HG03108 (cell line): ENCODE data around the gene CHAT.

Source experiments
- ATAC-seq: cut with Tn5 transposase; IDR thresholded peaks from one replicate; pipeline ENCODE4 v1.9.1; 2021; ENCODE audit warnings: moderate library complexity; ENCODE audit not compliant: unreplicated experiment

Gene CHAT

DNA sequence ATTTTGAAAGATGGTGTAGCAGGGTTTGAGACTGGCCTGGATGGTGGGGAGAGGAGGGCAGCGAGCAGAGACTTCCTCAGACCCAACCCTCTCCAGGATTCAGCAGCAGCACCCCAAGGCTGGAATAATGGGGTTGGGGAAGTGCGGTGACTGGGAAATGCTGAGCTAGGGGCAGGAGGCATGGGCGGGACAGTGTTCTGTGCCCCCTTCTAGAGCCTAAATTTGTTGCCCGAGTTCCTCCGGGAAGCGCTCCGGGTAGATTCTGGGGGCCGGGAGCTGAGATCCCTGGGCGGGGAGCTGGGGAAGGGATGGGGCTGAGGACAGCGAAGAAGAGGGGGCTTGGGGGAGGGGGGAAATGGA lies at the start of gene CHAT:
TSS of gene CHAT (plus strand) at position 156 of the 360 bp plus-strand sequence. CDS start at position 309, 153 bp downstream.
- ATAC-seq, result no peak

DNA sequence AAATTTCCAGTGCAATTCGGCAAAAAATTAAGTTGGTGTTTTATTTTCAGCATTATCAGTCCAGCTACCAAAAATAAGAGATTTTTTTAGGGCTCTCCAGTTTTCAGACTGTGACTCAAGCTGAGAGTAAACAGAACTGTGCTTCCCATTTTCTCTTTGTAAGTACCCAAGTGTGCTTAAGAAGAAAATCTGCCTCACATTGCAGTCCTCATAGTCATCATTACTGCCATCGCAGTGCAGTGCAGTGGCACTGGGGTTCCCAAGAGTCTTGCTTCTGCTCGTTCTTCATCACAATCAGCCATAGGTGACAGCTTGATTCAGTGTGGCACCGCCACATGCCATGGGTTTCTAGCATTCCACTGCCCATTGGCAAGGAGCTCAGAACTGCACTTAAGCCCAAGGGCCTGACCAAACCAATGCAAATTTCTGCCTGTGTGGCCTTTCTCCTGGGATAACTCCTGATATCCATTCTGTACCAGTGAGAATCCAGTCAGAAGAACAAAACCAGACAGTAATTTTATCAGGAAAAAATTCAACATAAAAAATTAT lies 49.3 kb upstream of the CHAT start:
- no peak for ATAC-seq

DNA sequence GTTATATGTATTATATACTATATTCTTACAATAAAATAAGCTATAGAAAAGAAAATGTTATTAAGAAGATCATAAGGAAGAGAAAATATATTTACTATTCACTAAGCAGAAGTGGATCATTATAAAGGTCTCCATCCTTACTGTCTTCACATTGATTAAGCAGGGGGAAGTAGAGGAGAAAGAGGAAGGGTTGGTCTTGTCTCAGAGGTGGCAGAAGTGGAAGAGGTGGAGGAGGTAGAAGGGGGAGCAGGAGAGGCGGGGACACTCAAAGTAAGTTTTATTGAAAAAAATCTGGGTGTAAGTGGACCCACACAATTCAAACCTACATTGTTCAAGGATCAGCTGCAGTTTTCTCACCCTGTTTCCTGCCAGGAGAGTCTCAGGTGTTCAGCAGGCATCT lies 46.0 kb upstream of the CHAT start:
- ATAC-seq, result no peak

DNA sequence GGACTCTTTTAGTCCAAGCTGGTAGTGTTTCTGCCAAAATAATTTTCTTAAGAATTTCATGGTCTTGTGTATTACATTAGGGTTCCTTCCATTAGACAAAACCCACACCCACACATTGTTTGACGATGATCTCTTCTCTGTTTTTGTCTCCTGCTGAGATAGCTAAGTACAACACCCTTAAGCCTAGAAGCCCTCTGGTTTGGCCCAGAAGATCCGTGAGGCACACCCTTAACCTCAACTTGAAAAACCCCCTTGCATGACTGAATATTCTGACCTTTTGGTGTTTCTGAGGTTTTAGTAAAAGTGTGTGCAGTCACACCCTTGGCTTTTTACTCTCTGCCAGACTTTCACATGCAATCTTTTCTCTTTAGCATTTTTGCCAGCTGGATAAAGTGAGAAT lies 45.6 kb upstream of the CHAT start:
- ATAC-seq, result peak; percentile 54

DNA sequence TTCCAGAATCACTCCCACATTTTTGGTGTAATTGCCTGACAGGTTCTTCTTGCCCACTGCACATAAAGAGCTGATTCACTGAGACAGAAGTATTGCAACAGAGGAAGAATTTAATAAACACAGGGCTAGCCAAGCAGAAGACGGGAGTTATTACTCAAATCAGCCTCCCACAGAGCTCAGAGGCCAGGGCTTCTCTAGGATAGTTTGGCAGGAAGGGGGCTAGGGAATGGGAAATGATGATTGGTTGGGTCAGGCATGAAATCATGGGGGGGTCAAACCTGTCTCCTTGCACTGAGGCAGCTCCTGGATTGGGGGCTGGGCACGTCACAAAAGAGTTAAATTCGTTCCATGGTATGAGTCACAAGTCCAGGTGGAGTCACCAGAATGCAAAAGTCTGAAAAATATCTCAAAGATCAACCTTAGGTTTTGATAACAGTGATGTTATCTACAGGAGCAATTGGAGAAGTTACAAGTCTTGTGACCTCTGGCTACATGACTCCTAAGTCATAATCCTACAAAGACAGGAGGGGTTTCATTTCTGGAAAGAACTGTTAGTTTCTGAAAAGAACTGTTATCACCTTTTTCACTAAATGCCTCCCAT lies 44.7 kb upstream of the CHAT start:
- ATAC-seq, result no peak

DNA sequence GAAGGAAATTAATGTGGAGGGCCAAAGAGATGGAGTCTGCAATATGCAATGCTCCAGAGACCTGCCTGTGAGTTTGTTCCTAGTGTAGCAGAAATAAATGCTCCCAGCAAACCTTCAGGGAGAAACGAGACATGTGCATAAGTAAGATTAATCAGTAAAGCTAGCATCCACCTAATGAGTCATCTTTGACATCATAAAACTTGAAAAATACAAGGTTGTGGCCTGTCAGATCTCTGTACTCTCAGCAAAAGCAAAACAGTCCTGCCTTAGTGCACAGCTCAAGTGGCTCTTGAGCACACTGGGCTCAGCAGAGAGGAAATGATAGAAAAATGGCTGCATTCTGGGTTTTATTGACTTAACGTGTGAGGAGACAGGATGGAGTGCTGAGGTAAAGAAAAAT lies 42.4 kb upstream of the CHAT start:
- no peak for ATAC-seq

DNA sequence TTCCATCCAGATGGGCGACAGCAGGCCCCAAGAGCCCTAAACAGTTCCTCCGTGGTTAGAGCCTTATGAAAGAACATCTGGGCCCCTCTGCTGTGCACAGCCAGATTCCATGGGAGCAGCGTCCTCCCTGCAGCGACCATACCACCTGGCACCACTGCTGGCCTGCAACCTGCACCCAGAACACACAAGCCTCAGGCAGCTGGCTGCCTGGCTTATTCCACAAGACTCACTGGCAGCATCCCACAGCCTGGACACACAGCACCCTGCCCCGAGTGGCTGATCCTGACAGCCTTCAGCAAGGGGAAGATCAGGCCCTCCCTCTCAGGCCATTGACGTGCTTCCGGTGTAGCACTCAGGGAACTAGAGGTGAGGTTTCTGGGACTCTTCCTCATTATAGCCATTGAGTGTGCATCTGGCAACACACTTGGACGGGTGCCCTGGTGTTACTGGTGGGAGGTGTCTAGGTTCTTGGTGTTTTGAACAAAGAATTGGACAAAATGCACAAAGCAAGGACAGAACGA lies 41.2 kb upstream of the CHAT start:
- ATAC-seq, result no peak

DNA sequence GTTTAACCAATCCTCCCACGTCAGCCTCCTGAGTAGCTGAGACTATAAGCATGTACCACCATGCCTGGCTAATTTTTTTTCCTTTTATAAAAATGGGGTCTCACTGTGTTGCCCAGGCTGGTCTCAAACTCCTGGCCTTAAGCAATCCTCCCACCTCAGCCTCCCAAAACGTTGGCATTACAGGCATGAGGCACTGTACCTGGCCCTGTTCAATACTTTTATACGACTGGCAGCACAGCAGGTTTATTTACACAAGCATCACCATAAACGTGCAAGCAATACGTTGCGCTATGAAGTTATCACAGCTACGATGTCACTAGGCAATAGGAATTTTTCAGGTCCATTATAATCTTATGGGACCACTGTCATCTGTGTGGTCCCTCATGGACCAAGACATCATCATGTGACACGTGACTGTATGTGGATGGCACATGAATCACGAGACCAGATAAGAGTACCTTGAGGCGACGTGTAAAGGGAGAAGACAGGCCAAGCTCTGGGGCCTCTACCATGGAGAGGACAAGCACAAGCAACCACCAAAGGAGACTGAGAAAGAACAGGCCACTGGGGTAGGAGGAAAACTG lies 38.3 kb upstream of the CHAT start:
- ATAC-seq, result no peak

DNA sequence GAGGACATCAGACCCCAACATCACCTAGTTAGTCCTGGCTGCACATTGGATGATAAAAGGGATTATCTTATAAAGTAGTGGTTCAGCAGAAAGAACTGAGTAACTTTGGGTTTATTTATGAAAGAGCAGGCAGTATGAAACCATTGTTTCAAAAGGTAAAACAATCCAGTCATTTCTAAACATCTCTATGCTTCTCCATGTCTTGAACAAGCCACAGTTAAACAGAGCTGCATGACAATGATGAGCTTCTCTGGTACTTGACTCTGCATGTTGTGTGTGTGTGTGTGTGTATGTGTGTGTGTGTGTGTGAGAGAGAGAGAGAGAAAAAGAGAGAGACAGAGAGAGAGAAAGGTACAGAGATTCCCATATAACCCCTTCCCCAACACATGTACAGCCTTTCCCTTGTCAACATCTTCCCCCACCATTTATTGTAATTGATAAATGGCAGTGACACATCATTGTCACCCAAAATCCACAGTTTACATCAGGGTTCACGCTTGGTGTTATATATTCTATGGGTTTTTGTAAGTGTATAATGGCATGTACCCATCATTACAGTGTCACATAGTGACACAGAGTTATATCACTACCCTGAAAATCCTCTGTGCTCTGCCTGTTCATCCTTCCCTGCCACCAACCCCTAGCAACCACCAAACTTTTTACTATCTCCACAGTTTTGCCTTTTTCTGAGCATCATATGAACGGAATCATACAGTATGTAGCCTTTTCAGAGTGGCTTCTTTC lies 36.5 kb upstream of the CHAT start:
- no peak for ATAC-seq

DNA sequence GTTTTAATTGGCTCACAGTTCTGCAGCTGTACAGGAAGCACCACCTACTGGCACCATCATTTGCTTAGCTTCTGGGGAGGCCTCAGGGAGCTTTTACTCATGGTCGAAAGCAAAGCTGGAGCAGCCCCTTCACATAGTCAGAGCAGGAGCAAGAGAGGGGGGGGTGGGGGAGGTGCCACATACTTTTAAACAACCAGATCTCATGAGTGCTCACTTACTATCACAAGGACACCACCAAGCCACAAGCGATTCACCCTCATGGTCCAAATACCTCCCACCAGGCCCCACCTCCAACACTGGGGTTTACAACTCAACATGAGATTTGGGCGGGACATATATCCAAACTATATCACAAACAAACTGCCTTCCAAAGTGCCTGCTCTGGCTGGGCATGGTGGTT lies 35.4 kb upstream of the CHAT start:
- no peak for ATAC-seq

DNA sequence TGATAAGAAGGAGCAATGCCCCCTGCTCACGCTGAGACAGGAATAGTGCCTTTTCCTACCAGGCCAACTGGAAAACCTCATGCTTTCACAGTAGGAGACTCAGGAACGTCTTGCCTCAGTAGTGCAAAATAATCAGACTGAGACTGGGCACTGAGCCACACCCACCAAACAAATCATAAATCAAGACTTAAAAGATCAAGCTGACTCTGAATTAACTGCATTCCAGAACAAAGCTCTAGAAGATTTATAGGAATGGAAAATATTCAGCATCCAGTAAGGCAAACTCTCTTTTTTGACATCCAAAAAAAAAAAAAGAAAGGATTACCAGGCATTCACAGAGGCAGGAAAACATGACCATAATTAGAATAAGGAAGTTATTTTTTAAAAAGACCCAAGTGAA lies 34.2 kb upstream of the CHAT start:
- no peak for ATAC-seq

DNA sequence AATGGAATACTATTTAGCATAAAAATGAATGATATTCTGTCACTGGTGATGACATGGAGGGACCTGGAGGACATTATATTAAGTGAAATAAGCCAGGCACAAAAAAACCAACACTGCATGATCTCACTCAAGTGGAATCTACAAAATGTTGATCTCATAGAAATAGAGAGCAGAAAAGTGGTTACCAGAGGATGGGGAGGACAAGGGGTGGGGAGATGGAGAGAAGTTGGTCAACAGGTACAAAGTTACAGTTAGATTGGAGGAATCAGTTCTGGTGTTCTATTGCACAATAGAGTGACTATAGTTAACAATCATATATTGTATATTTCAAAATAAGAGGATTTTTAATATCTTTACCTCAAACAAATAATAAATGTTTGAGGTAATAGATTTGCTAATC lies 28.4 kb upstream of the CHAT start:
- no peak for ATAC-seq

DNA sequence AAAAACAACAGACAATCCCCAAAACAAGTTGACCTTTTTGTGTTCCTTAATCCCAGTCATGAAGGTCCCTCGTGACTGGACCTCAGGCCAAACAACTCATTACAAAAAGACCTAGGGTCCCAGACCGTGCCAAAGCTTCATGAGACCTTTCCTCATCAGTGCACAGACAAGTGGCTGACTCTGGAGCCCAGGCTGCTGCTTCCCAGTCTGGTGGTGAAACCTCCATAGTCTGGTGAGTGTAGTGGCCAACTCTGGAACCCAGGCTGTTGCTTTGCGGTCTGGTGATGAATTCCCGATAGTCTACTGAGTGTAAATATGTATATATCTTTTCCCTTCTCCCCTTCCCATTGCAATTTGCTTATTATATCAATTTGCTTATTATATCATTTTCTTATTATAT lies 25.9 kb upstream of the CHAT start:
- no peak for ATAC-seq

DNA sequence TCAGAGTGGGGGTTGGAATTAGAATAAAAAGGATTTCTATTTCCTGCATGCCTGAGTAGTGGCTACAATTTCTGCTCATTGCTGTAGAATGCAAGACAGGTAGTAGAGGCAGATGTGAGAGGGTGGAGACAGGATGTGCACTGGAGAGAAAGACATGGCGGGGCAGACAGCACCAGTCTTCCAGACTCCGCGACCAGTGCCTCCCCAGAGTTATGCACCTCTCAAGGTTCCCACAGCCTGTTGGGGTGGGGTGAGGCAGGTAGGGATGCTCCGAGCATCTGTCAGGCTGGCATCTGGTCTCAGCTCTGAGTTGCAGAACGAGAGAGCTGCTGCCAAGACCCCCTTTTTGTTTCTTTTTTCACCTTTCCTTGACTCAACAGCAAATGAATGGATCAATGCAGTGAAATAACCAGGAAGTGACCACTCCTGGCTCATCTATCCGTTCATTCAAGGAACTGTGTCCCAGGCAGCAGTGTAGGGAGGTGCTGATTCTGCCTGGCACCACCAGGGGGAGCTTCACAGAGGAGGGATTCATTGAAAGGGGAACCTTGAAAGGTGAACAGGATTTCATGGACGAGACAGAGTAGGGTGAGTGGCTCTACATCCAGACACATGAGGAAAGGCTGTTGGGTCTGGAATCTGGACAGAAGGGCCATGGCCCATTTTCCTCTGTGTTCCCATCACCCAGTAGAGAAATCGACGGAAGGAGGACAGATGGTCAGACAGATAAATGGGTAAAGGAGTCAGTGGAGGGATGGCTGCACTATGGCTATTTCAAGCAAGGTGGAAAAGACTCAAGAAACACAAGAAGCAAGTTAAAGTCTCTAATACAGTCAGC lies 20.9 kb upstream of the CHAT start:
- peak; percentile 49 for ATAC-seq

DNA sequence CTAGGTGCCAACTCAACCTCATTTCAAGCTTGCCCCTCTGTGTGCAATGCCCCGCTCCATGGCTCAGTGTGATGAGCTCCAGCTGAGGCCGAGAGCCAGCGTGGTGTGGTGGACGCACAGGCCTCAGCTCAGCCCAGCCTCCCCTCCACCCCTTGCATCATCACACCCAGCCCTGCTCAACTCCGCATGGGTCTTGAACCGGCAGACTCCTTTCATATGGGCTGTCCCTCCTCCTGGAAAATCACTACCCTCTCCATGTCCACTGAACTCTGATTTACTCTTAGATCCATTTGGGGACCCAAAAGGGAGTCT lies 20.3 kb upstream of the CHAT start:
- no peak for ATAC-seq

DNA sequence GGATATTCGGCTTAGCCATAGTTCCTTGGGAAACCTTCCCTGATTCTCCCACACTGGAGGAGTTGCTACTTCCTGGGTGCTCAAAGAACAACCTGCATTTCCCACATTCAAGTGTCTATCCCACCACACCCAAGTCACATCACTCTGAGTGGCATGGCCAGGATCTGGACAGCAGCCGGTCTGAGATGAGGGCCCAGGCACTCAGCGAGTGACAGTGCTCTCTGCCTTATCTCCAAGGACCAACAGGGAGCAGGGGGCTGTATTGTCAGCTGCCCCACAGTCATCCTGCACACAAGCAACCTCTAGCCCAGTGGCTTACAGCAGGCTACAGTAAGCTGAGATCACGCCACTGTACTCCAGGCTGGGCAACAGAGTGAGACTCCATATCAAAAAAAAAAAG lies 19.8 kb upstream of the CHAT start:
- no peak for ATAC-seq

DNA sequence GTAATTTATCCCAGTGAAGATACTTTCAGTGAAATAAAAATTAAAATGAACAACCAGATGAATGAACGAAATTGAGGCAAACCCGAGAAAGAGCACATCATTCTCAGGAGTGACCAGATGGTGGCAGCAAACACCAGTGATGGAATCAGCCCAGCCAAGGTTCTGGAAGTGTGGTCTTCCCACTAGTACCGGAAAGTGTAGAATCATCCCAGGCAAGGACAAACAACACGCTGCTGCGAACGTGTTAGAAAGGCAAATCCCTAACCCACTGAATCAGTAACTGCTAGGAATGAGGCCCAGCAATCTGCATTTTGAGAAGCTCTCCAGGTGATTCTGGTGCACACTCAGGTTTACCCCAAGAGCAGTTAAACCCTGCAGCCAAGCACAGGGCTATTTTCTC lies 19.2 kb upstream of the CHAT start:
- no peak for ATAC-seq

DNA sequence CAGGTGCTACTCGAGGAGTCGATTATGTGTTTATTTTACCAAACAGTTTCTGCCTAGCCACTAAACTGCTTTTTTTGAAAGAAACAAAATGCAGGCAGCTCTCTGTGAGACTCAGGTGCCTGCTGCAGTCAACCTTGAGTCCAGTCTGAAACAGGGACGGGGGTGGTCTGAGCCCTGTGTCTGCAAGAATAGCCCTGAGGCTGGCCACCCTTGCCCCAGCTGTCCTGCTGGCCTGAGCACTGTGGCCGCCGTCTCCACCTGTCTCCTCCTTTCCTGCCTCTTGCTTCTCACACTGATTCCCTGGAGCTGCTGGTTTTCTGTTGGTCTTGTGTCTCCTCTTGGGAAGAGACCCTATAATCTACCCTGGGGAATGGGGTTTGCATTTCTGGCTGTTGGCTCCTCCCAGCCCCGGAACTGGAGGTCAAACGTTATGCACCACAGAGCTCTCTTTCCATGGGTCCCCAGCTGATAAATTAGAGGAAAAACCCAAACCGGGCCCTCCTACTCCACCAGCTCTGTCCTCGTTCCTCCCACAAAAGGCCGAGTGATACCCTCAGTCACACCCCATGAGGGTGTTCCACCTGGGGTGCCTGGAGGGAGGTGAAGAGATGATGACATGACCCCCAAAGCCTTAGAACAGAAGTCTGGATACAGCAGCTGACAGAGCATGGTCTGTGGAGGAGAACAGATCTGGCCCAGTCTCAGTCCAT lies 18.7 kb upstream of the CHAT start:
- ATAC-seq, result no peak

DNA sequence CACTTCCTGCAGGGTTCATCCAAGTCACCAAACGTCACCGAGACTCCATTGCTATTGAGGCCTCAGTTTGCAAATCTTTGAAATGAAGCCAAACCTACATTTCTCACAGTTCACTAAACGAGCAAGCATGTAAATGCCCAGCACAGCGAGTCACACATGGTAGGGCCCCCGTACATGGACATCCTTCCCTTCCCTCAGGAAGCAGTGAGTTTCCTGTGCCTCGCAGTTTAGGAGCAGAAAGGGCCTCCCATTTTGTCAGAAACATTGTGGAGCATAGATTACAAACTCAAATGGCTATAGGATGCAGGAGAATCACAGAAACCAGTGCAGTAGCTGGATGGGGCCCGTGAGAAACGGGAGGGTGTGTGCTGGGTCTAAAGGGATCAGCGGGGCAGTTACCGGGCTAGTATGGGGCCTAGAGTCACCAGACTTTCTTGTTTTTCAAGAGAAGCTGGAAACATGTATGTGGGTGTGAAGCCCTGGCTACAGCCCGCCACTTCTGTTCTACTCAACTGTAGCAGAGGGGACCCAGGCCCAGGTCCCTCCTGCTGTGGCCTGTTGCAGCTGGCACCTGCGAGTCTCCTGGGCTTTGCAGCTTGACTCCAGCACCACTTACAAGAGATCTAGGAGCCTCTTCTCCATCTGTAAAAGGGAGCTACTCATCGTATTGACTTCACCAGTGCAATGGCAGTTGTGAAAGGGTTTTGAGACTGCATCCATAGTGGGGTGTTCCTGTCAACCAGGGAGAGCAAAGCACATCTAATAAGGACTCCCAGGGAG lies 17.9 kb upstream of the CHAT start:
- no peak for ATAC-seq

DNA sequence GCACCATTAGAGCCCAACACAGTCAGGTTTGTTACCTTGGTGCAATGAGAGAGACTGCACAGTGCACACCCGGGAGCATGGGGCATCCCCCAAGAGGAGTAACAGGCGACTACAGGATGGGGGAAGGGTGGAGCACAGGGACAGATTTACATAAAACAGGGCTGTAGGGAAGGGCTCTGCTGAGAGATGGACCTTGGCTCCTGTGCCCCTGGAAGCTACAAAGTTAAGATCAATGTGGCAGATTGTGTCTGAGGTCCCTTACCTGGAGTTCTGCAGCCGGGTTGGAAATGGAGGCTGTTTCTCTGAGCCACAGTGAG lies 17.4 kb upstream of the CHAT start:
- ATAC-seq, result no peak
